ENCODE measurements around the gene PRPF4. TPM values are rescaled to one million over a fixed set of nuclear protein-coding genes. Genes with fewer than 3 reads are reported as not detected.

The PRPF4 gene
- total RNA-seq, 2 experiments from 2014 or later: 39.9 to 44.3 TPM

DNA sequence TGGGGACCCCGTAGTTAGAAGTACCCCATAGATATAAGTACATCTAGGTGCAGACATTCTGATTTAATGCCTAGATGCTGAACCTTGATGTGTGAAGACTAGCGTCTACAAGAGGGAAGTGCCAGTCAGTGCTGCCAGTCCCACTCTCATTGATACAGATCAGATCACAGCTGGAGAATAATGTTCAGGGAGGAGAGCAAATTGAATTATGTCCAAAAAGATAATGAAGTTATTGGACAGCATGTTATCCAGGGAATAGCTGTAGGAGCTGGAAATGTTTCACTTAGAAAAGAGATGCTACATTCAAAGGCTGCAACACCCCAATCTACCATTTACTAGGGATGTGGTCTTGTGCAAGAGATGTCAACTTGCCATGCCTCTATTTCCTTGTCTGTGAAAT lies 43.6 kb downstream of the PRPF4 start:
- no peak for DNase-seq
- H3K27me3 Mint-ChIP-seq (ENCODE audit: low read depth): no peaks in the 10 kb centered on the region
- no peaks in the 10 kb centered on the region for H3K9me3 Mint-ChIP-seq
- no peaks in the 10 kb centered on the region for H3K36me3 Mint-ChIP-seq (ENCODE audit: low read depth)
- intact Hi-C loops (cut with micrococcal nuclease): no loop called here
- no peaks in the 10 kb centered on the region for H3K4me1 Mint-ChIP-seq (ENCODE audit: low read depth)
- CTCF ChIA-PET: interaction anchor here (0.7 to 0.9 kb wide), 2 partner anchors 21 to 336 kb away, joined by 3 to 4 read pairs; partner anchors contain the start of gene WDR31
- no peak overlapping the region for H3K4me3 Mint-ChIP-seq
- no peak overlapping the region for H3K27ac Mint-ChIP-seq

DNA sequence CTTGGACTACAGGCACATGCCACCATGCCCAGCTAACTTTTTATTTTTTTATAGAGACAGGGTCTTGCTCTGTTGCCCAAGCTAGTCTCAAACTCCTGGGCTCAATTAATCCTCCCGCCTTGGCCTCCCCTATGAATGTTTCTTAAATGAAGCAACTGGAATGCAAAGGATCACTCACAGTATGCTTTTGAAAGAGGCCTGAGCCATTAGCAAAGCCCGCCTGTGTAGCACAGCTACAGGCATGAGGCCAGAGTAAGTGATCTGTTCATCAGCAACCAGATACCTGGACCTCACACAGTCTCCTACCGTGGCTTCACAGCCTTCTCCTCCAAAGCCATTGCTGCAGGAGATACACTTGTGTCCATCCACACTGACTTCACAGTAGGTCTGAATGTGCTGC lies 44.6 kb downstream of the PRPF4 start:
- no peak overlapping the region for H3K27ac Mint-ChIP-seq
- CTCF ChIA-PET: no interaction called here
- no peaks in the 10 kb centered on the region for H3K4me1 Mint-ChIP-seq (ENCODE audit: low read depth)
- H3K9me3 Mint-ChIP-seq: no peaks in the 10 kb centered on the region
- no peak overlapping the region for H3K4me3 Mint-ChIP-seq
- DNase-seq: no peak
- H3K36me3 Mint-ChIP-seq (ENCODE audit: low read depth): no peaks in the 10 kb centered on the region
- intact Hi-C loops (cut with micrococcal nuclease): no loop called here
- no peaks in the 10 kb centered on the region for H3K27me3 Mint-ChIP-seq (ENCODE audit: low read depth)

GRCh38 chr9:113322671-113323070 lies 47.2 kb downstream of the PRPF4 start:
- H3K4me3 Mint-ChIP-seq: no peak overlapping the region
- CTCF ChIA-PET: no interaction called here
- intact Hi-C loops (cut with micrococcal nuclease): no loop called here
- H3K9me3 Mint-ChIP-seq: no peaks in the 10 kb centered on the region
- no peaks in the 10 kb centered on the region for H3K27me3 Mint-ChIP-seq (ENCODE audit: low read depth)
- no peaks in the 10 kb centered on the region for H3K4me1 Mint-ChIP-seq (ENCODE audit: low read depth)
- DNase-seq: no peak
- no peak overlapping the region for H3K27ac Mint-ChIP-seq
- no peaks in the 10 kb centered on the region for H3K36me3 Mint-ChIP-seq (ENCODE audit: low read depth)

GRCh38 chr9:113326230-113326629 lies 50.8 kb downstream of the PRPF4 start:
- CTCF ChIA-PET: interaction anchor here (0.6 kb wide), 2 partner anchors 62 to 77 kb away, joined by 3 read pairs; no protein-coding TSS in a partner anchor
- H3K9me3 Mint-ChIP-seq: no peaks in the 10 kb centered on the region
- intact Hi-C loops (cut with micrococcal nuclease): no loop called here
- no peaks in the 10 kb centered on the region for H3K27me3 Mint-ChIP-seq (ENCODE audit: low read depth)
- no peaks in the 10 kb centered on the region for H3K4me1 Mint-ChIP-seq (ENCODE audit: low read depth)
- H3K4me3 Mint-ChIP-seq: no peak overlapping the region
- no peak for DNase-seq
- H3K36me3 Mint-ChIP-seq (ENCODE audit: low read depth): no peaks in the 10 kb centered on the region
- H3K27ac Mint-ChIP-seq: no peak overlapping the region

- DNase-seq: no peak
- H3K9me3 Mint-ChIP-seq: no peaks in the 10 kb centered on the region
- no peak overlapping the region for H3K4me3 Mint-ChIP-seq
- CTCF ChIA-PET: no interaction called here
- intact Hi-C loops (cut with micrococcal nuclease): no loop called here
- H3K36me3 Mint-ChIP-seq (ENCODE audit: low read depth): no peaks in the 10 kb centered on the region
- no peaks in the 10 kb centered on the region for H3K4me1 Mint-ChIP-seq (ENCODE audit: low read depth)
- H3K27me3 Mint-ChIP-seq (ENCODE audit: low read depth): no peaks in the 10 kb centered on the region
- H3K27ac Mint-ChIP-seq: no peak overlapping the region
Observed at GRCh38 chr9:113328045-113328782, 52.8 kb downstream of the PRPF4 start.

GRCh38 chr9:113331780-113332179 lies 56.3 kb downstream of the PRPF4 start:
- Mint-ChIP-seq H3K27me3 (ENCODE audit: low read depth) (no peaks in the 10 kb centered on the region), H3K9me3 (no peaks in the 10 kb centered on the region), H3K27ac (no peak overlapping the region), H3K4me1 (ENCODE audit: low read depth) (no peaks in the 10 kb centered on the region), H3K4me3 (no peak overlapping the region), H3K36me3 (ENCODE audit: low read depth) (no peaks in the 10 kb centered on the region)
- intact Hi-C loops (cut with micrococcal nuclease): no loop called here
- no peak for DNase-seq
- CTCF ChIA-PET: no interaction called here

- CTCF ChIA-PET: no interaction called here
- Mint-ChIP-seq H3K27me3 (ENCODE audit: low read depth) (peaks cover 4% of the 10 kb centered on the region), H3K4me3 (no peak overlapping the region), H3K4me1 (ENCODE audit: low read depth) (peaks cover 29% of the 10 kb centered on the region), H3K36me3 (ENCODE audit: low read depth) (no peaks in the 10 kb centered on the region), H3K27ac (no peak overlapping the region), H3K9me3 (no peaks in the 10 kb centered on the region)
- DNase-seq: no peak
- intact Hi-C loops (cut with micrococcal nuclease): no loop called here
Observed at GRCh38 chr9:113337714-113338113, 62.3 kb downstream of the PRPF4 start.

DNA sequence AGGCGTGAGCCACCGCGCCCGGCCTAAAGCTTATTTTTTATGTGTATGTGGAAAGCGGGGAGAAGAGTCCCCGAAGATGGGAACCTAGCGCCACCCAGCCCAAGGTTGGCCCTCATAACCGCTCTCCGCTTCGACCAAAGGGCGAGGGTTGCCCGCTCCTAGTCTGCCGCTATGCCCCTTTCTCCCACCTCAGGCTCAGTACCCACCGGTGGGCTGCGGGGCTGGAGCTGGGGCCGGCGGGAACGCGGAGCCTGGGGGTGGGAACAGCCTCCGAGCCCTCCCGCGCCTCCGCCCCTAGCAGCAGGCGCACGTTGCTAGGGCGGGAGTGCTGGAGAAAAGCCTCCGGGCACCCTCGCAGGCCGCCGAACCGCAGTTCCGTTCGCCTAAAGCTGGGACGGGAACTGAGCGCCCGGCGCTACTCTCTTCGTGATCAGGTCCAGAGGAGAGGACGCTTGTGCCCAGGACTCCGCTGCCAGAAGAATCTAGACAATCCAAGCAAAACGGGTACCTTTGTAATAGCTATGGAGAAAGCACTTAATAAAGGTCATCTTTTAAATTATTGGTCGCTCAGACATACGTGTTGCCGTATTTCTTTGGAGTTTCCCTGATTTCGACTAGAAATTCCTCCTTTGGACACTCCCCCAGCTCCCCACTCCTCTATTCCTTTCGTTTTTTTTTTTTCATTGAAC lies 64.7 kb downstream of the PRPF4 start, which contains the start of gene WDR31:
TSS of gene WDR31 (minus strand) at position 265 of the 689 bp plus-strand sequence. CDS start 8,253 bp downstream, outside the sequence.
- Mint-ChIP-seq H3K27me3 (ENCODE audit: low read depth) (peaks cover 4% of the 10 kb centered on the region), H3K27ac (peak within 1 kb of the TSS; percentile 55), H3K9me3 (no peaks in the 10 kb centered on the region), H3K4me3 (peak within 1 kb of the TSS; percentile 84), H3K36me3 (ENCODE audit: low read depth) (no peaks in the 10 kb centered on the region), H3K4me1 (ENCODE audit: low read depth) (peaks cover 35% of the 10 kb centered on the region)
- CTCF ChIA-PET: interaction anchor here (0.7 to 1.9 kb wide), 8 partner anchors 10 to 587 kb away, joined by 3 to 8 read pairs (median 4); partner anchors contain the start of genes ALAD, CDC26 and PRPF4
- peak; percentile 85 for DNase-seq
- intact Hi-C loops (cut with micrococcal nuclease): loop anchor here (1.0 to 2.0 kb wide), 7 partner anchors 8 to 241 kb away; partner anchors contain the start of genes ALAD, C9orf43, CDC26 and FKBP15

DNA sequence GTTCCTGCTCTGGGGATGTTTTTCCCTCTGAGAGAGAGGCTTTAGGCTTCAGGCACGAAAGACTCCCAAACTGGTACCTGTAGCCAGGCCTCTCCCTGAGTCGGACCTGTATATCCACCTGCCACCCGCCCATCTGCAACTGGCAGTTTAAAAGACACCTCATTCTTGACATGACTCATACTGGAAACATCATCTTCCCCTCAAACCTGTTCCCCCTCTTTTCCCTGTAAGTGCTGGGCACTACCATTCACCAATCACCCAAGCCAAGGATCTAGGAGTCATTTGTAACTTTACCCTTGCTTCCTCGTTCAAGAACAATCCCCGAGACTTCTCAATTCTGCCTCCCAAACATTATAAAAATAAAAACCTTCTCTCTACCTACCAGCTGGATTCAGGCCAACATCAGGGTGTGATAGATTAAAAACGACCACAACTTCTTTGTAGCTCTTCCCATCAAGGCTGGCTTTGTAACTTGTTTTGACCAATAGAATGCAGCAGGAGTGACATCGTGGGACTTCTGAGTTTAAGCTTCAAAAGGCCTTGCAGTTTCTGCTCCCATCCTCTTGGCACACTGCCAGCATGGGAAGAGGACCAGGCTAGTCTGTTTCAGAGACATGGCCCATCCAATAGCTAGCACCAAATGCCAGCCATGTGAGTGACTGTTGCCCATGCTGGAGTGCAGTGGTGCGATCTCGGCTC lies 66.4 kb downstream of the PRPF4 start:
- H3K27me3 Mint-ChIP-seq (ENCODE audit: low read depth): peaks cover 4% of the 10 kb centered on the region
- intact Hi-C loops (cut with micrococcal nuclease): loop anchor here (2.0 kb wide), 3 partner anchors 59 to 239 kb away; partner anchors contain the start of genes ALAD, FKBP15 and SLC31A1
- DNase-seq: peak; percentile 25
- no peak overlapping the region for H3K4me3 Mint-ChIP-seq
- H3K36me3 Mint-ChIP-seq (ENCODE audit: low read depth): no peaks in the 10 kb centered on the region
- no peak overlapping the region for H3K27ac Mint-ChIP-seq
- no peaks in the 10 kb centered on the region for H3K9me3 Mint-ChIP-seq
- H3K4me1 Mint-ChIP-seq (ENCODE audit: low read depth): peaks cover 51% of the 10 kb centered on the region
- CTCF ChIA-PET: interaction anchor here (0.6 to 1.6 kb wide), 2 partner anchors 8 to 24 kb away, joined by 3 read pairs; no protein-coding TSS in a partner anchor

Other genes starting within 250 kb of the PRPF4 start
- 1 to 10 TPM; 1.5 to 1.6 TPM for gene ZFP37, start 218.9 kb upstream of the PRPF4 start, total RNA-seq
- gene SLC31A2, start 124.7 kb upstream of the PRPF4 start, total RNA-seq: 1 to 10 TPM; 1.2 to 1.7 TPM
- 10 to 100 TPM; 14.7 to 15.8 TPM for gene FKBP15, start 54.4 kb upstream of the PRPF4 start, total RNA-seq
- 1 to 10 TPM; 8.1 to 8.2 TPM for gene SLC31A1, start 54.1 kb upstream of the PRPF4 start, total RNA-seq
- 10 to 100 TPM; 36.3 to 38.1 TPM for gene CDC26, start 86 bp upstream of the PRPF4 start, total RNA-seq
- gene RNF183, start 27.7 kb downstream of the PRPF4 start, total RNA-seq: not detected
- under 1 TPM; 0.81 to 0.88 TPM for gene WDR31, start 64.6 kb downstream of the PRPF4 start, total RNA-seq
- 1 to 10 TPM; 7.7 to 8.3 TPM for gene BSPRY, start 73.9 kb downstream of the PRPF4 start, total RNA-seq
- gene HDHD3, start 101.3 kb downstream of the PRPF4 start, total RNA-seq: 1 to 10 TPM; 8.9 to 9.5 TPM
- 10 to 100 TPM; 16.1 to 17.7 TPM for gene ALAD, start 125.6 kb downstream of the PRPF4 start, total RNA-seq
- 10 to 100 TPM; 34.1 to 37.4 TPM for gene POLE3, start 135.0 kb downstream of the PRPF4 start, total RNA-seq
- gene C9orf43, start 135.1 kb downstream of the PRPF4 start, total RNA-seq: under 1 TPM; 0.83 to 0.84 TPM
- 10 to 100 TPM; 11.9 to 12.6 TPM for gene RGS3, start 188.1 kb downstream of the PRPF4 start, total RNA-seq